RWPE2 (cell line): ENCODE results near the gene GFAP.

ENCODE experiments used
- ATAC-seq: fragments of 200-7000 bp; cut with Tn5 transposase; 3 replicates; pipeline ENCODE4 v1.9.1; 2021; ENCODE audit warnings: low read depth
- DNase-seq: peaks from one replicate; pipeline ENCODE4 v3.0.0-alpha.2; 2020; ENCODE audit warnings: low spot score
- H3K27ac ChIP-seq: fragments of 450-650 bp; 2 replicates; pipeline ENCODE4 v1.5.1; 2017; ENCODE audit warnings: mild to moderate bottlenecking; ENCODE audit not compliant: poor library complexity, severe bottlenecking
- H3K27me3 ChIP-seq: fragments of 250-450 bp; sonication (Bioruptor Pico); 2 replicates; pipeline ENCODE4 v1.5.1; 2021; ENCODE audit warnings: mild to moderate bottlenecking, moderate library complexity; ENCODE audit not compliant: insufficient read depth, poor library complexity, severe bottlenecking
- H3K36me3 ChIP-seq: fragments of 250-450 bp; sonication (Bioruptor Pico); 2 replicates; pipeline ENCODE4 v1.5.1; 2020; ENCODE audit warnings: low read depth, mild to moderate bottlenecking, moderate library complexity
- H3K4me1 ChIP-seq: fragments of 250-450 bp; sonication (Bioruptor Pico); 2 replicates; pipeline ENCODE4 v1.5.1; 2021; ENCODE audit warnings: mild to moderate bottlenecking, moderate library complexity; ENCODE audit not compliant: insufficient read depth, poor library complexity, severe bottlenecking
- H3K4me3 ChIP-seq: fragments of 250-450 bp; sonication (Bioruptor Pico); 2 replicates; pipeline ENCODE4 v1.5.1; 2021; ENCODE audit warnings: mild to moderate bottlenecking, moderate library complexity; ENCODE audit not compliant: severe bottlenecking
- H3K9me3 ChIP-seq: fragments of 250-450 bp; sonication (Bioruptor Pico); 2 replicates; pipeline ENCODE4 v1.5.1; 2021; ENCODE audit warnings: mild to moderate bottlenecking, moderate library complexity; ENCODE audit not compliant: severe bottlenecking
- TF ChIP-seq, protein P1 (sequence below): fragments of 450-650 bp; IDR thresholded peaks from one replicate; pipeline ENCODE4 v1.5.1; 2017; ENCODE audit warnings: mild to moderate bottlenecking, moderate library complexity; ENCODE audit not compliant: poor library complexity, severe bottlenecking

GFAP gene

DNA sequence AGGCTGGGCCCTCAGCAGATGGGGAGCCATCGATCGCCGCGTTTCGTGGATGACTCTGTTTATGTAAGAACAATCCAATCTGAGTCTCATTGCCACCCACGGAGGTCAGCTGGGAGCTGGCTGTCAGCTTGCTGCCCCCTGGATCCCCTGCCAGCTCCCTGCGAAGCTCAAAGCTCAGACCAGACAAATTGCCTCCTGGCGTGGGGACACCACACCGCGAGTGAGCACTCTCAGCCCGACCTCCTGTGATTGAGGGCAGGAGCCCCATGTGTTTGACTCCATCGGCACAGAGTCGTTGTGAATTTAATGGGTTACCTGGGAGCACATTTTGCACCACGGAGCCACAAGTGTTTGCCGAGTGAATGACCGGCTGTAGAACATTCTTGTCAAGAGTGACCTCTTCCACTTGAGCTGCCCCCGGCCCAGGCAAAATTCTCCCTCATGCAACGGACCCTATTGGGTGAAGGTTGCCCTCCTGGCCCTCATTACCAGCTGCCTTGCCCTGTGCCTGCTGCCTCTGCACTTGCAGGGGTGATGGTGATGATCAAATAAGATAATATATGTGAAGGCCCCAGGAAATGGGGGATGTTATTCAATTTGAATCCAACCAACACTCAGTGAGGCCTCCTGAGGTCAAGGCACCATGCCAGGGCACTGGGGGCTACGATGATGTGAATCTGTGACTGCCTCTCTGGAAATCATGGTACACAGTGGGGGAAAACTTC lies 7.6 kb upstream of the GFAP start:
- no peak for ATAC-seq

DNA sequence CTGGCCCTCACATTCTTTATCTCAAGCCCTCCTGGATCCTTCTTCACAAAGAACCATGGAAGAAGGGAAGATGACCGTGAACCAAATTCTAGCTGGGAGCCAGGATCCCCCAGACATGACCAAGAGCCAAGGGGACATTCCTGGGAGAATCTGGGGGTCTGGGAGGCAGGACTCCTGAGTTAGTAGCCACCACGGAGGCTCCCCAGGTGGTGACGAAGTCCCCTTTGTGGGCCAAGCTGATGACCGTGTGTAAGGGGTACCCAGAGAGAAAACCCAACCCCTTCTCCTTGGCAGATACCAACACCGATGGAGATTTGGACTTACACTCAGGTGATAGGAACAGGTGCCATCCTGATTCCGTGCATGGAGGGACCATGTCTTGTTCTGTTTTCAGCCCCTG lies 6.8 kb upstream of the GFAP start:
- TF ChIP-seq, protein P1, sequence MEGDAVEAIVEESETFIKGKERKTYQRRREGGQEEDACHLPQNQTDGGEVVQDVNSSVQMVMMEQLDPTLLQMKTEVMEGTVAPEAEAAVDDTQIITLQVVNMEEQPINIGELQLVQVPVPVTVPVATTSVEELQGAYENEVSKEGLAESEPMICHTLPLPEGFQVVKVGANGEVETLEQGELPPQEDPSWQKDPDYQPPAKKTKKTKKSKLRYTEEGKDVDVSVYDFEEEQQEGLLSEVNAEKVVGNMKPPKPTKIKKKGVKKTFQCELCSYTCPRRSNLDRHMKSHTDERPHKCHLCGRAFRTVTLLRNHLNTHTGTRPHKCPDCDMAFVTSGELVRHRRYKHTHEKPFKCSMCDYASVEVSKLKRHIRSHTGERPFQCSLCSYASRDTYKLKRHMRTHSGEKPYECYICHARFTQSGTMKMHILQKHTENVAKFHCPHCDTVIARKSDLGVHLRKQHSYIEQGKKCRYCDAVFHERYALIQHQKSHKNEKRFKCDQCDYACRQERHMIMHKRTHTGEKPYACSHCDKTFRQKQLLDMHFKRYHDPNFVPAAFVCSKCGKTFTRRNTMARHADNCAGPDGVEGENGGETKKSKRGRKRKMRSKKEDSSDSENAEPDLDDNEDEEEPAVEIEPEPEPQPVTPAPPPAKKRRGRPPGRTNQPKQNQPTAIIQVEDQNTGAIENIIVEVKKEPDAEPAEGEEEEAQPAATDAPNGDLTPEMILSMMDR = no peak
- no peak overlapping the region for H3K27ac ChIP-seq
- ATAC-seq (no peak), DNase-seq (no peak)
- no peaks in the 10 kb centered on the region for H3K27me3 ChIP-seq
- H3K36me3 ChIP-seq = no peaks in the 10 kb centered on the region; the same call in 1 of the 2 replicates
- H3K9me3 ChIP-seq = no peaks in the 10 kb centered on the region
- H3K4me1 ChIP-seq = peaks cover 17% of the 10 kb centered on the region
- H3K4me3 ChIP-seq = no peak overlapping the region

More for the DNA sequence above, 7.6 kb upstream of the GFAP start:
- Histone ChIP-seq H3K27me3 (no peaks in the 10 kb centered on the region), H3K27ac (no peak overlapping the region), H3K4me1 (peaks cover 10% of the 10 kb centered on the region), H3K9me3 (no peaks in the 10 kb centered on the region), H3K4me3 (no peak overlapping the region), H3K36me3 (peaks cover 7% of the 10 kb centered on the region)
- TF ChIP-seq, protein P1 = no peak
- peak; percentile 61 for DNase-seq

DNA sequence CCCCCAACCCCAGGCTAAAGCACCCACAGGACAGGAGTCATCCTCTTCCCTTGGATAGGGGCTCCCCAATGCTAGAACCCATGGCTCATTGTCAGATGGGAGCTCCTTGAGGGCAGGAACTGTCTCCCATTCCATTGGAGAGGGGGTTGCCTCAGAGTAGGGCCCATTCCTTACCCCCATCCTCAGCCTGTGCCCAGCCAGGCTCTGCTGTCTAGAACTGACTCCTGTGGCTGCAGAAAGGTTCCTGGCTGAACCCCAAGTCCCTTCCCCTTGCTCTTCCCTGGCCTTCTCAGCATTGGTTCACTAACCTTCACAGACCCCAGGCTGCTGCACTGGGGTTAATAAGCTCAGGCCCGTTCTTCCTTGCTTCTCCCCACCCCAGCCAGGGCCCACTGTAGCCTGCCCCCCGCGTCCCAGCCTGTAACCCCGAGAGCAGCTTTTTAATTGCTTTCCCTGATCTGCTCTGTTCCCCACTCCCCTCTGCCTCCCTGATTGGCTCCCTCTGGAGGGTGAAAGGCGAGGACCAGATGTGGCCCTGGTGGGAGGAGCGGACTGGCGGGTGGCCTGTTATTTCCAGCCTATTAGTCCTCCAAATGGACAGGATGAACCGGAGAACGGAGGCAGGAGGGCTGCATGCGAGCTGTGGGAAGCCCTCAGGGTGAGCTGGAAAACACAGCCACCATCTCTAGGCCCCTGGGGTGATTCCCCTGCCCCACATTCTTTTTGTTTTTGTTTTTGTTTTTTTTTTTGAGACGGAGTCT lies 6.0 kb upstream of the GFAP start:
- Histone ChIP-seq H3K9me3 (no peaks in the 10 kb centered on the region), H3K27me3 (no peaks in the 10 kb centered on the region), H3K27ac (no peak overlapping the region), H3K4me1 (peaks cover 26% of the 10 kb centered on the region), H3K36me3 (no peaks in the 10 kb centered on the region), H3K4me3 (no peak overlapping the region)
- DNase-seq (no peak), ATAC-seq (no peak)
- TF ChIP-seq, protein P1 = no peak

DNA sequence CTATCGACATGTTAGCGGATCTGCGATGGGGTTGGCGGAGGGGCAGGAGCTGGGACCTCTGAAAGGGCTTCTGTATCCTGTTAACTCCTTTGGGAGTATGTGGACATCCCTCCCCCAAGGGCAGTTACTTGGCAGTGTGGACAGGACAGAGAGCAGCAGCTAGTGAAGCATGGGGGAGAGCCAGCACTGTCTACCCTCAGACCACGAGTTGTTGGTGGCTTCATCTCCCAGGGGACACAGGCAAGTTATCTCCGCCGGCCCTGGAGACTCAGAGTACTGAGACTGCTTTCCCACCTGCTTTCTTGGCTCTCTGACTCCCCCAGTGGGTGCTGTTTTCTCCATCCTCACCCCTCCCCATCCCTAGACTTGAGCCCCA lies 5.3 kb upstream of the GFAP start:
- TF ChIP-seq, protein P1 = no peak
- no peak overlapping the region for H3K4me3 ChIP-seq
- H3K9me3 ChIP-seq = no peaks in the 10 kb centered on the region
- H3K27ac ChIP-seq = no peak overlapping the region
- H3K4me1 ChIP-seq = peaks cover 30% of the 10 kb centered on the region
- ATAC-seq (no peak), DNase-seq (no peak)
- no peaks in the 10 kb centered on the region for H3K36me3 ChIP-seq
- H3K27me3 ChIP-seq = no peaks in the 10 kb centered on the region
